Putamen (tissue), 1 donor: ENCODE data around the gene MYO1H.

Experiments used
- DNase-seq: peaks from one replicate; pipeline ENCODE4 v3.0.0-alpha.2; 2016; ENCODE audit warnings: low spot score

The MYO1H gene

DNA sequence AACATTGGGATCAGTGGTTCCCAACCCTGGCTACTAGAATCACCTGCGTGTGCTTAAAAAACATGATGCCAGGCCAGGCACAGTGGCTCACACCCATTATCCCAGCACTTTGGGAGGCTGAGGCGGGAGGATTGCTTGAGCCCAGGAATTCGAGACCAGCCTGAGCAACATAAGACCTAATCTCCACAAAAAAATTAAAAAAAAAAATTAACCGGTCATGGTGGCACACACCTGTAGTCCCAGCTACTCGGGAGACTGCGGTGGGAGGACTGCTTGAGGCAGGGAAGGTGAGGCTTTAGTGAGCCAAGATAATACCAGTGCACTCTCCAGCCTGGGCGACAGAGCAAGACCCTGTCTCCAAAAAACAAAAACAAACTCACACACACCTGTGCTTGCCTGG lies 127.4 kb downstream of the MYO1H start:
- no peak for DNase-seq

GRCh38 chr12:109475993-109476806 lies 128.5 kb downstream of the MYO1H start:
- no peak for DNase-seq

- no peak for DNase-seq
Measured at GRCh38 chr12:109476807-109477184, 129.1 kb downstream of the MYO1H start.

GRCh38 chr12:109477185-109477962 lies 129.7 kb downstream of the MYO1H start, which contains the start of the genes KCTD10 and UBE3B:
Gene KCTD10, minus strand, starts transcription at chr12:109477300. Its CDS starts 38 bp downstream, at chr12:109477262.
Gene UBE3B, plus strand, starts transcription at chr12:109477634. Its CDS starts 5,918 bp downstream, at chr12:109483552.
- peak; percentile 85 for DNase-seq

DNA sequence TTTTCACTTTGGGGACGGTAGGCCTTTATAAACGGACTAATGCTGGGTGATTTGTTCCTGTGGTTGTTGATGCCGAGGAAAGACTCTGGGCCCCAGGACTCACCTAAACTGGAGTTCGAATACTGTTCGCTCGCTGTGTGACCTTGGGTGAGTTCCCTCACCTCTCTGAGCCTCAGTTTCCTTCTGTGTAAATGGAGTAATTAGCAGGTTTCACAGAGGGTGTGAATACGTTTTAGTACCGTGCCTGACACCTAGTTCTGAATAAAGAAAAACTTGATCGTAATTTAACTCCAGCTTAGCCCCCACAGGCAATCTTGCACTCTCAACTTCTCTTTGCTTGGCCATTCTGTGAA lies 130.2 kb downstream of the MYO1H start:
- no peak for DNase-seq

DNA sequence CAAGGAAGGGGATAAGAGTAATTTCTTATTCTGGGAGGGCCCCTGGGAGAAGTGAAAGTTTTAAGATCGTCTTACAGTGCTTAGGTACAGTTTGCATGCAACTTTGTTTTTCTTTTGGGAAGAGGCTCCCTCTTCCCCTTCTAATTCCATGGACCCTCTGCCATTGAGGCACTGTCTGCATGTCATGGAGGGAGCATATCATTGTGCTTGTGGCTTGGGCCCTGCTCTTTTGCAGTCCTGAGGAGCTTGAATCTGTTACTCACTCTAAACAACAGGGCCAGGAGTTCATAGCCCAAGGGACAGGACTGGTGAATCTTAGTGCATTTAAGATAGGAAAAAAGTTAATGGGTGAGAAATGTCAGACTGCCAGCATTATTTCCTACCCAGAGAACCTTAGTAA lies 132.1 kb downstream of the MYO1H start:
- no peak for DNase-seq

GRCh38 chr12:109480356-109480755 lies 132.7 kb downstream of the MYO1H start:
- no peak for DNase-seq

GRCh38 chr12:109481863-109482262 lies 134.2 kb downstream of the MYO1H start:
- DNase-seq = no peak

GRCh38 chr12:109482491-109482890 lies 134.8 kb downstream of the MYO1H start:
- no peak for DNase-seq

DNA sequence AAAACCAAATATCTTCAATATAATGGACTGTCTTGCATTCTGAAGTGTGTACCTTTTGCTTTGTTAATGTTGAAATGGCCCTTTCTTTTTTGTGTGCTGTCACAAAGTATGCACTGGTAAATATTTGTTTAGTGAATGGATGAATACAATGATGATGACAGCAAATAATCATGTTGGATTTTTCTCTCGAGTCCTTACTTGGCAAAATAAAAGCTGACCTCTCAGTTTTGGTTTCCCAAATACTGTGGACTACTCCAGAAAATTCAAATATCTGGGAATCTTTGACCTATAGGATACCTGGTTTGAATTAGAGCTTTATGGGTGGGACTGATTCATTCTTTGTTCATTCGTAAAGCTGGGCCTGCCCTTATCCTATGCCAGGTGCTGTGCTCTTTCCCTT lies 135.2 kb downstream of the MYO1H start:
- DNase-seq = no peak

DNA sequence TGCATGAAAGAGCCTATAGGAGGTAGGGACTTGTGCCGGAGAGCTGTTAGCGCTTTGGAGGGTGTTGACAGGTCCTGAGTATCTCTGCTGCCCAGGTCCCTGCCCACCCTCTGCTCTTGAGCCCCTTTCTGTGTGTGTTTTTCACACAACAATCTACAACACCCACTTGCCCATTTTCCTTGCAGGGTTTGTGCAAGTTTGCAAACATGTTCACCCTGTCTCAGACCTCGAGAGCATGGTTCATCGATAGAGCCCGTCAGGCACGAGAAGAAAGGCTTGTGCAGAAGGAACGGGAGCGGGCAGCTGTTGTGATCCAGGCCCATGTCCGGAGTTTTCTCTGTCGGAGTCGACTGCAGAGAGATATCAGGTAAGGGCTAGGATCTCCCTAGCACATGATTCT lies 135.6 kb downstream of the MYO1H start:
- DNase-seq = no peak

DNA sequence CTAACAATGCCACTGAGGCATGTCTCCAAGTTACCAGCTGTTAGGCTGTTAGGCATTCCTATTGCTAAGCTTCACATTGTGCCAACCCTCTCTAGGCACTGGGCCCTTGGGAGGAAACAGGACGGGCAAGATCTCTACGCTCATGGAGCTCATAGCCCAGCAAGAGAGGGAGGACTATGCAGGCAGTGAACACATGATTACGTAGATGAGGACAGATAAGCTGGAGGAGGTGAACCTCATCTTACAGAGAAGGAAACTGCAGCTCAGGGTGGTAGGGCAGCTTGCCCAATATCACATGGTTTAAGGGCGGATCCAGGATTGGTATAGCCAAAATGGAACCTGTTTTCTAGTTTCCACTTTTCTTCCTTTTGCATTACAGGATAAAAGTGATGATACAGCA lies 137.5 kb downstream of the MYO1H start:
- no peak for DNase-seq

GRCh38 chr12:109487181-109488050 lies 139.7 kb downstream of the MYO1H start:
- DNase-seq = no peak

DNA sequence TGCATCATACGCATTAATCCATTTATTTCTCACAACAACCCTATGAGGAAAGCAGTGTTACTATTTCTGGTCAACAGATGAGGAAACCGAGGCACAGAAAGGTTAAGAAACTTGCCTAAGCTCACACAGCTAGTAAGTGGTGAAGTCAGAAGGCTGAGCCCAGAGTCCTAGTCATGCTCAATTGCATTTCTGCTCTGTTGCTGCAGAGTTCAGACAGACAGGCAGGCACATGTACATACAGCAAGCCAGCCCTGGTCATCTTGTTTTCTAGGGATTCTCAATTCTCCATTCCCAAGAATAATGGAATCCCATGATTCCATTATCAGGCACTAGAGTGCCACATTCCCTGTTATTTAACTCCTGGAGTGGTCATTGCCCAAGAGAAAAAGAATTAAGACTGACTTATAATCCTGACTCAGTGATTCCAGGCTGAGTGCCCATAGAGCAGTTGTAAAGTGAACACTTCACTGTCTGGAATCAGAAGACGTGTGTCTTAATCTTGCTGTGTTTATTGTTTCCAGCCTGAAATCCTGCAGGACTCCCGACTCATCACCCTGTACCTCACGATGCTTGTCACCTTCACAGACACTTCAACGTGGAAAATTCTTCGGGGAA lies 140.5 kb downstream of the MYO1H start:
- DNase-seq = no peak

DNA sequence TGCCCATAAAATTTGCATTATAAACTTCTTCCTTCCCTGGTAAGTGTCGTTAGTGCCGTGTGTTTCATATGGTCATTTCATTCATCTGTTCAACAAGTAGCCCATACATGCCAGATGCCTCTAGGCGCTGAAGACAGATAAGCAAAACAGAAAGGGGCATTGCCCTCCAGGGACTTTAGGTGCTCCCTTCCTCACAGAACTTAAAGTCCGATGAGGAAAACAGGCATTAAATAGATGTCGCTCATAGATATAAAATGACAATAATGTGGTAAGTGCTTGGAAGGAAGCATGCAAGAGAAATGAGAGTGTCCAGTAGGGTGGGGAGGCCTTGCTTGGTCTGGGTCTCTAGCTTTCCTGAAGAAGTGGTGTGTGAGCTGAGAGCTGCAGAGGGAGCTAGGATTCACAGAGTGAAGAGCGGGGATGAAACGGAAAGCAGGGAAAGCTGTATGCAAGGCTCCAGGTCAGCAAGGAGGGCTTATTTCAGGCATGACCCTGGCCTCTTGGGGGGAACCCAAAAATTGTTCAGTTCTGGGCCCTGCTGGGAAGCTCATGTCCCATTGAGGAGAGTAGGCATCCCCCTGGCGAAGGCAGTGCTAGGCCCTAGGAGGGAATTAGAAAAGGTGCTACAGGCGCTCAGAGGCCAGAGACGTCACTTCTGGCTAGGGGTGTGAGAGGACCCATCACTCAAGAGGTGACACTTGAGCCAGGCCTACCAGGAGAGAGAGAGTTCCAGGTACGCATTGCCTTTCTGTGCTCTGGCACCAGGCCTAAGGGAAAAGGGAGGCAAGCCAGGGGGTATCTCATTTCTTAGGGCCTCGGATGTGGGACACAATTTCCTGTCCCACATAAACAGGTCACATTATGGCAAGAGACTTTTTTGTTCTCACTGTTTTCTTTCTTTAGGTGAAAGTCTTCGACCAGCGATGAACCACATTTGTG lies 141.6 kb downstream of the MYO1H start:
- DNase-seq = no peak

GRCh38 chr12:109489955-109490565 lies 142.4 kb downstream of the MYO1H start:
- no peak for DNase-seq

GRCh38 chr12:109491671-109492070 lies 144.0 kb downstream of the MYO1H start:
- no peak for DNase-seq

- DNase-seq = no peak
Measured at GRCh38 chr12:109492371-109492770, 144.7 kb downstream of the MYO1H start.

DNA sequence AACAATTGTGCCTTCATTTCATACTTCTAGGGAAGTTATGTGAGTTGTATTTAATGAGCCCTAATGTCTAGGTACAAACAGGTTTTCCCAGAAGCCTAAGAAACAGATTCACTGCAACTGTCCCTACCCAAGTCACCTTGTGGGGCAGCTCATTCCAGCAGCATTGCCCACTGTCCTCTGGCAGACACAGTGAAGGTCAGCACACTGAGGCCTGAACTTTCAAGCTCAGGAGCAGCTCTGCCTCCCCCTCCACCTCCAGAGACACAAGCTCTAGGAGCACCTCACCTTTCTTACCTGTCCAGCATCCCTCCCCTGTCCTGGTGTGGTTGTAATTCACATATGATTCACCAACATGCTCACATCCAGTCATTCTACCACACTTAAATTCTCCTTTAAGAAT lies 145.4 kb downstream of the MYO1H start:
- no peak for DNase-seq

- no peak for DNase-seq
Measured at GRCh38 chr12:109493938-109494337, 146.2 kb downstream of the MYO1H start.
